ENCODE data around the gene TFF3. TPM values are rescaled to one million over a fixed set of nuclear protein-coding genes. Genes with fewer than 3 reads are reported as not detected.

Gene TFF3
- total and polyA plus RNA-seq, 2 of the 4 experiments (the other 2 are of a cell fraction): not detected

GRCh38 chr21:42344631-42345030, 29.4 kb upstream of the TFF3 start:
- DNase-seq (no peak), ATAC-seq (ENCODE audit: low read depth) (no peak)
- Histone ChIP-seq H3K14ac (replicated peaks; ENCODE audit: low read depth, low read length) (no peak overlapping the region), H3K79me1 (ENCODE audit: low read depth in 1 of 2, low read length in 2 of 2) (no peaks in the 10 kb centered on the region), H3K9me3 (ENCODE audit: control insufficient read depth, insufficient read depth, low read length) (no peaks in the 10 kb centered on the region), H4K20me1 (ENCODE audit: insufficient read depth, low read length) (no peaks in the 10 kb centered on the region), H3K18ac (ENCODE audit: low read depth, low read length) (no peak overlapping the region), H3K56ac (ENCODE audit: extremely low read depth, insufficient read depth, low read length) (no peak overlapping the region), H2BK120ac (ENCODE audit: low read depth, low read length) (no peak overlapping the region), H3K36me3 (ENCODE audit: control insufficient read depth, insufficient read depth, low read length) (no peaks in the 10 kb centered on the region), H3K27ac (ENCODE audit: insufficient read depth, low read length) (no peak overlapping the region), H4K8ac (ENCODE audit: low read depth in 2 of 2, low read length in 2 of 2) (no peak overlapping the region), H3K4ac (ENCODE audit: low read depth, low read length) (no peak overlapping the region), H2BK15ac (ENCODE audit: low read depth, low read length) (no peak overlapping the region), H4K5ac (ENCODE audit: low read depth, low read length) (no peak overlapping the region), H2BK20ac (ENCODE audit: low read depth, low read length) (no peak overlapping the region), H3K4me2 (ENCODE audit: low read depth, low read length) (no peak overlapping the region), H2AK9ac (replicated peaks; ENCODE audit: low read depth, low read length, poor library complexity) (no peak overlapping the region), H3K9ac (ENCODE audit: low read depth, low read length) (no peak overlapping the region), H4K91ac (ENCODE audit: insufficient read depth, low read depth, low read length) (no peak overlapping the region), H3K4me3 (ENCODE audit: insufficient read depth, low read depth, low read length) (no peak overlapping the region), H2AFZ (replicated peaks; ENCODE audit: low read length, poor library complexity) (no peak overlapping the region), H3K23ac (ENCODE audit: low read depth, low read length) (no peak overlapping the region), H3K27me3 (ENCODE audit: control insufficient read depth, insufficient read depth, low read length) (peaks cover 11% of the 10 kb centered on the region), H3K9me1 (ENCODE audit: insufficient read depth, low read length) (no peaks in the 10 kb centered on the region; the same call in 1 of the 2 replicates), H2AK5ac (ENCODE audit: low read depth, low read length) (no peak overlapping the region), H2BK5ac (ENCODE audit: low read depth, low read length, poor library complexity, severe bottlenecking) (no peak overlapping the region), H3K4me1 (ENCODE audit: control insufficient read depth, insufficient read depth, low read length) (no peaks in the 10 kb centered on the region)
- in situ Hi-C loops (cut with MboI; ENCODE audit: low sequenced_read_pairs) (no loop called here), dilution Hi-C loops (cut with HindIII; ENCODE audit: low sequenced_read_pairs, unreplicated experiment) (no loop called here), intact Hi-C loops (cut with micrococcal nuclease) (no loop called here)
- CTCF ChIA-PET: no interaction called here
- WGBS, 2 experiments (ENCODE audit: extremely low coverage in 2 of 2, insufficient read length in 1 of 2): 0% methylated on average over 1 of the region's 4 CpGs; no CpG with 5 or more reads in 1 of the 2 experiments
- POLR2A ChIA-PET (ENCODE audit: unreplicated experiment): no interaction called here
- no peak for TF ChIP-seq MAZ (IDR thresholded peaks at IDR 0.05; ENCODE audit: borderline replicate concordance, low read depth, low read length)
- no peak for TF ChIP-seq MXI1 (IDR thresholded peaks at IDR 0.05; ENCODE audit: borderline replicate concordance, low read depth, low read length)
- no peak for TF ChIP-seq MAFK (IDR thresholded peaks at IDR 0.05; ENCODE audit: low read depth, low read length)
- no TSS peak for BruUV-seq (replicated peaks)
